Measurements from ENCODE around the gene ECSIT.
"Not testable (repeated sequence)": the region's sequence is repeated elsewhere in the genome, so short reads cannot be mapped to it uniquely, and the experiment has no call there.

The ECSIT gene, protein sequence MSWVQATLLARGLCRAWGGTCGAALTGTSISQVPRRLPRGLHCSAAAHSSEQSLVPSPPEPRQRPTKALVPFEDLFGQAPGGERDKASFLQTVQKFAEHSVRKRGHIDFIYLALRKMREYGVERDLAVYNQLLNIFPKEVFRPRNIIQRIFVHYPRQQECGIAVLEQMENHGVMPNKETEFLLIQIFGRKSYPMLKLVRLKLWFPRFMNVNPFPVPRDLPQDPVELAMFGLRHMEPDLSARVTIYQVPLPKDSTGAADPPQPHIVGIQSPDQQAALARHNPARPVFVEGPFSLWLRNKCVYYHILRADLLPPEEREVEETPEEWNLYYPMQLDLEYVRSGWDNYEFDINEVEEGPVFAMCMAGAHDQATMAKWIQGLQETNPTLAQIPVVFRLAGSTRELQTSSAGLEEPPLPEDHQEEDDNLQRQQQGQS

DNA sequence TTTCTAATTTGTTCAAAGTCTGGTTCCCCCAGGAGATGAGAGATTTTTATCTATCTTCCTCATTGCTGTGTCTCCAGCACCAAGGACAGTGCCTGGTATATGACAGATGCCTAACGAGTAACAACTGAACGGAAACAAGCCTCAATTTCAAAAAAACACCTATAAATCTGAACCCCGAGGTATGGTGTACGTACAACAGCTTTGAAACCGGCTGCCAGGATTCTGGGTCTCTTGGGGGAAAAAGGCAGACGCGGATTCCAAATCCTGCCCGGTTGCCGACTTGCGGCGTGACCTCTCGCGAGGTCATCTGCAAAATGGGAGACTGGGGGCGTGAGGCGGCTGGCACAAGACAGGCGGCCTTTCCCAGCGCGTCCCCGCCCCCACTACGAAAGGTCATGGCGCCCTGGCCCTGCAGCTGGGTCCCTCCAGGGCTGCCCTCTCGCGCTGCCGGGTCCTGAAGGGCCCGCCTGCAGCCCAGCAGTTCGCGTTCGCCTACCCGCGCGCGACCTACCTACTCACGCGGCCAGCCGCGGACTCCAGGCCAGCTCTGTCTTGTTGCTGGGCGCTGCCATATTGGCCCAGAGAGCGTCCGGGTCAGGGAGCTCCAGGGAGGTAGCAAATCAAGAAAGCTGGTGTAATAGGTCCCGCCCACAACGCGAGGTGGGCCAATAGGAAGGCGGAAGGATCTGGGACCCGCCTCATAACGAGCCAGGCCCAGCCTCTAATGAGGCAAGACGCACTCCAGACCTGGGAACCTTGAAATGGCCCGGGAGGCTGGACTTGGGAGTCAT is at the start of gene ECSIT:
Gene ECSIT, minus strand, starts transcription at position 584 of the 791 bp plus-strand sequence. CDS start 9,964 bp downstream, outside the sequence.
- DNase-seq (ENCODE audit: low read depth) = peak; percentile 85

DNA sequence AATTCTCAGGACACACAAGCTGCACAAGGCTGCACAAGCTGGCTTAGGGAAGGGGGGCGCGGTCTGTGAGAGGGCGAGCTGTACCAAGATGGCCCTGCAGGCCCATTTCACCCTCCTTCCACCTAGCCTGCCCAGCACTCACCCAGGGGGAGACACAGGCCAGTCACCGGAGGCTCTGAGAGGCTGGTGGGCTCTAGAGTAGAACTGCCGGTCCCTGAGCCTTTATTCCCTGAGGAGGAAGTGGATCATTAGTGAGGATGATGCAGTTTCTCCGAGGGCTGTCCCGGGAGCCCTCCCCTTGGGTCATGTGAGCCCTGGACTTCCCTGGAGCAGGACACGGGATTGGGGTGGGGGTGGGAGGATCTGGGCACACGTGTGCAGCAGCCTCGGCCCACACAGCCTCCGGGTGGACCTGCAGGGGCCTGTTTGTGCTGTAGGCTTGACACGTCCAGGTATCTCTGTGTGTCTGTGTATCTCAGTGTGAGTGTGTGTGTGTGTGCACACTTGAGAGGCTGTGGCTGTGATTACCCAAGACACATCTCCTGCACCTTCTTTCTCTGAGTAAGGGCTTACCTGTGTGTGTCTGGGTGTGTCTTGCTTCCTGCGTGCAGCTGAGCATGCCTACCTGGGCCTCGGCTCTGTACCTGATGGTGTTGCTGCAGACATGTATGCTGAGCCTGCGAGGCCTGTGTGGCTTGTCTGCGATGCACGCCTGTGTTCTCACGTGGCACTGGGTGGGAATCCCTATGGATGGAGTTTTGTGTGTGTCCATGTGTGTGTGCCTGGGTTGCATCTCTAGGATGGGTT is 48.7 kb upstream of the ECSIT start, which contains the start of gene ACP5:
Gene ACP5, minus strand, starts transcription at position 195 of the 807 bp plus-strand sequence. CDS start 328 bp downstream, outside the sequence.
- DNase-seq (ENCODE audit: low read depth) = no peak

DNA sequence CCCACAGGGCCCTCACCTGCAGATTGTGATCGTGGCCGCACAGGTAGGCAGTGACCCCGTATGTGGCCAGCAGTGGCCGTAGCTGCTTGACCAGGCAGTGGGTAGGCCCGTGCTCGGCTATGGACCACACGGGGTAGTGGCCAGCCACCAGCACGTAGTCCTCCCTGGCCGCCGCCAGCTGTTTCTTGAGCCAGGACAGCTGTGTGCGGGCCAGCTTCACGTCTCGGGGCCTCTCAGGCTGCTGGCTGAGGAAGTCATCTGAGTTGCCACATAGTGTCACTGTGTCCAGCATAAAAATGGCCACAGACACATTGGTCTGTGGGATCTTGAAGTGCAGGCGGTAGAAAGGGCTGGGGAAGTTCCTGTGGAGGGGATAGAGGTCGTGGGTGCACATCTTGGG is 47.3 kb upstream of the ECSIT start:
- no peak for DNase-seq (ENCODE audit: low read depth)

DNA sequence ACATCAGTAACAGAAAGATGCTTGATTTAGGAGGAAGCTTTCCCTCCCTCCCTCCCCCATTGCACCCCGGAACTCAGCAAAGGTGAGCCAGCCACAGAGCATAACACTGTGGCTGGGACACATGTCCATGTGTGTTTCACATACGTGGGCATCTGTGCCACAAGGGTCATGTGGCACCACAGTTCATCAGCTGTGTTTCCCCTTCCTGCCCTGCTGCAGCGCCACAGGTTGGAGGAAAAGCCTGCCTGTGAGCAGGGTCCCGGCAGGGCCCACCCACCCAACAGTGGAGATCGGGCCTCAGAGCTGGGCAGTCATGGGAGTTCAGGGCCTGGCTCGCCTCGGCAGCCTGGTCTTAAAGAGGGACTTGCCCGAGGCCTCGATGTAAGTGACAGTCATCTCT is 45.8 kb upstream of the ECSIT start:
- DNase-seq (ENCODE audit: low read depth) = no peak

DNA sequence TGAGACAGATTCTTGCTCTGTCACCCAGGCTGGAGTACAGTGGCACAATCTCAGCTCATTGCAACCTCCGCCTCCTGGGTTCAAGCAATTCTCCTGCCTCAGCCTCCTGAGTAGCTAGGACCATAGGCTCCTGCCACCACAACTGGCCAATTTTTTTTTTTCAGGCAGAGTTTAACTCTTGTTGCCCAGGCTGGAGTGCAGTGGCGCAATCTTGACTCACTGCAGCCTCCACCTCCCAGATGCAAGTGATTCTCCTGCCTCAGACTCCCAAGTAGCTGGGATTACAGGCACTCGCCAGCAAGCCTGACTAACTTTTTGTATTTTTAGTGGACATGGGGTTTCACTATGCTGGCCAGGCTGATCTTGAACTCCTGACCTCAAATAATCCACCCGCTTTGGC is 44.8 kb upstream of the ECSIT start:
- DNase-seq (ENCODE audit: low read depth) = not testable (repeated sequence)

DNA sequence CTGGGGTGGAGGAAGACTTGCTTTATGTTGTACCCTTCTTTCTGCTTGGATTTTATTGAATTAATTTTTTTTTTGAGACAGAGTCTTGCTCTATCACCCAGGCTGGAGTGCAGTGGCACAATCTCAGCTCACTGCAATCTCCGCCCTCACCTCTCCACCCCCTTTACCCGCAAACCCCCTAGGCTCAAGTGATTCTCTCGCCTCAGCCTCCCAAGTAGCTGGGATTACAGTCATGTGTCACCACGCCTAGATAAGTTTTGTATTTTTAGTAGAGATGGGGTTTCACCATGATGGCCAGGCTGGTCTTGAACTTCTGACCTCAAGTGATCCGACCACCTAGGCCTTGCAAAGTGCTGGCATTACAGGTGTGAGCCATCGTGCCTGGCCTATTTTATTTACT is 44.4 kb upstream of the ECSIT start:
- DNase-seq (ENCODE audit: low read depth) = not testable (repeated sequence)

DNA sequence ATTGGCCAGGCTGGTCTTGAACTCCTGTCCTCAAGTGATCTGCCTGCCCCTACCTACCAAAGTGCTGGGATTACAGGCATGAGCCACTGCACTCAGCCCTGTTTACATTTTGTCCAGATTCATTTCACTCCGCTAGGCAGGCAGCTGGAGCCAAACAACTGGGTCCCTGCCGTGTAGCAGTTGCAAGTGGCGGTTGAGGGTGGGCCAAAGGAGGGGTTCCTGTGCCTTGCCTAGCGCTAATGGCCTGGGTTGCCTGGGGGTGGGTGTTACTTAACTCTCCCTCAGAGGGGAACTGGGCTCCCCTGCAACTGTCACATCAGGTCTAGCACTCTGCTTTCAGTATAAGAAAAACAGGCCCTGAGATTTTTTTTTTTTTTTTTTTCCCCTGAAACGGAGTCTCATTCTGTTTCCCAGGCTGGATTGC is 41.1 kb upstream of the ECSIT start:
- no peak for DNase-seq (ENCODE audit: low read depth)

DNA sequence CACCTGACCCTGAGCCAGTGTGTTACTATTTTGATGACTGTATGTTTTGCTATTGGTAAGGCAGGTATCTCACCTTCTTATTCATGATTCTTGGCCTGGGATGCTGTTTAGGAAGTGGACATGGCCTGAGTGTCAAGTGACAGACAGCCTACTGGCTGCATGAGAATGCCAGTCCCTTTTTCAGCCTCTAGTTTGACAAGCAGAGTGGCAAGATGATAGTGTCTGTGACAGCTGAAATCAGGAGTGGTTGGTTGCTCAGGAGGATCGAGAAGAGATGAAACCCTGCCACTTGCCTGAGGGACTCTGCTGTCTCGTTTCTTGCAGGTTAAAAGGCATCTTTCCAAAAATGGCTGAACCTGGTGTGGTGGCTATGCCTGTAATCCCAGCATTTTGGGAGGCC is 37.2 kb upstream of the ECSIT start:
- no peak for DNase-seq (ENCODE audit: low read depth)

DNA sequence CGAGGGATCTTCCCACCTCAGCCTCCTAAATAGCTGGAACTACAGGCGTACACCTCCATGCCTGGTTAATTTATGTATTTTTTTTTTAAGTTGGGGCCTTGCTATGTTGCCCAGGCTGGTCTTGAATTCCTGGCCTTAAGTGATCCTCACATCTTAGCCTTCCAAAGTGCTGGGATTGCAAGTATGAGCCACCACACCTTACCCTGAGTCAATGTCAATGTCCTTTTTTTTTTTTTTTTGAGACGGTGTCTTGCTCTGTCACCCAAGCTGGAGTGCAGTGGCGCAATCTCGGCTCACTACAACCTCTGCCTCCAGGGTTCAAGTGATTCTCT is 36.7 kb upstream of the ECSIT start:
- DNase-seq (ENCODE audit: low read depth) = not testable (repeated sequence)

DNA sequence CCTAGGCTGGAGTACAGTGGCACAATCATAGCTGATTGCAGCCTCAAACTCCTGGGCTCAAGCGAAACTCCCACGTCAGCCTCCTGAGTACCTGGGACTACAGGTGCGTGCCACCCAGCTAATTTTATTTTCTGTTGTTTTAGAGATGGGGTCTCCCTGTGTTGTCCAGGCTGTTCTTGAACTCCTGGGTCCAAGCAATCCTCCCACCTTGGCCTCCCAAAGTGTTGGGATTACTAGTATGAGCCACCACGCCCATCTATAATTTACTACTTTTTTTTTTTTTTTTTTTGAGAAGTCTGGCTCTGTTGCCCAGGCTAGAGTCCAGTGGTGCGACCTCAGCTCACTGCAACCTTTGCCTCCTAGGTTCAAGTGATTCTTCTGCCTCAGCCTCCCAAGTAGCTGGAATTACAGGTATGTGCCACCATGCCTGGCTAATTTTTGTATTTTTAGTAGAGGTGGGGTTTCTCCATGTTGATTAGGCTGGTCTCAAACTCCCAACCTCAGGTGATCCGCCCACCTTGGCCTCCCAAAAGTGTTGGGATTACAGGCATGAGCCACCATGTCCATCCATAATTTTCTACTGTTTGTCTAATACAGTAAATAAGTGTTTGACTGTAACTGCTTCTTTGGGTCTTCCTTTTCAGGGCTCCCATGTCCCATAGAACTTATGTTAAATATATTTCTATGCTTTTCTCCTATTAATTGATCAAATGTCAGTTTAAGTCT is 35.3 kb upstream of the ECSIT start:
- not testable (repeated sequence) for DNase-seq (ENCODE audit: low read depth)

DNA sequence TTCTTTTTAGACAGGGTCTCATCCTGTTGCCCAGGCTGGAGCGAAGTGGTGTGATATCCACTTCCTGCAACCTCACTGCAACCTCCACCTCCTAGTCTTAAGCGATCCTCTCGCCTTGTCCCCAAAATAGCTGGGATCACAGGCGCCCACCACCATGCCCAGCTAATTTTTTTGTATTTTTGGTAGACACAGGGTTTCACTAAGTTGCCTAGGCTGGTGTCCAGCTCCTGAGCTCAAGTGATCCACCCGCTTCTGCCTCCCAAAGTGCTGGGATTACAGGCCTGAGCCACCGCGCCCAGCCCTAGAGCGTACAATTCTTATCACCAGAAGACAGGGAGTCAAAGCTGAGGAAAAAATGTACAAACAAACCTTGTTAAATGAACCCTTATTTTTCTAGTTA is 34.6 kb upstream of the ECSIT start:
- no peak for DNase-seq (ENCODE audit: low read depth)

DNA sequence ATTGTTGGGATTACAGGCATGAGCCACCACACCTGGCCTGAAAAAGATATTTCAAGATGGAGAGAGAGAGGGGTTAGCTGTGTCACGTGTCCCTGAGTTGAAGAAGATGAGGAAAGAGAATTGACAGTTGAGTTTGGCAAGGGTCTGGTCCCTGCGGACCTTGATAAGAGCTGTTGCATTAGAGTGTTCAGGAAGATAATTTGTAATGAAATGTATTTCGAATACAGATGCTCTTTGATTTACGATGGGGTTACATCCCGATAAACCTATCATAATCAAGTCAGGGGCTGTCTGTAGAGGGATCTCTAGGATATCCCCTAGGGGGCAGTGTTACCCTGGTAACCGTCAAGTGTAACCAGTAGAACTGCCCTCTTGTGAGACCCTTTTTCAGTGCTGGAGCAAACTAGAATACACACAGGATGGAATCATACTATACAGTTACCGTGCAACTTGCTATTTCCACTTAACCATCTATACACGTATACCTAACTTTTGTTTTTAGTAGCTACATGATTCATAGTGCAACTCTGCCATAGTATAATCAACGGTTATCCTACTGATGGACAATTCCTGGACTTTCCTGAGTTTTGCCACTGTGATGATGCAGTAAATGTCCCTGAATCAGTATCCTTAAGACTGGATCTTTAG is 31.6 kb upstream of the ECSIT start:
- peak; percentile 20 for DNase-seq (ENCODE audit: low read depth)

DNA sequence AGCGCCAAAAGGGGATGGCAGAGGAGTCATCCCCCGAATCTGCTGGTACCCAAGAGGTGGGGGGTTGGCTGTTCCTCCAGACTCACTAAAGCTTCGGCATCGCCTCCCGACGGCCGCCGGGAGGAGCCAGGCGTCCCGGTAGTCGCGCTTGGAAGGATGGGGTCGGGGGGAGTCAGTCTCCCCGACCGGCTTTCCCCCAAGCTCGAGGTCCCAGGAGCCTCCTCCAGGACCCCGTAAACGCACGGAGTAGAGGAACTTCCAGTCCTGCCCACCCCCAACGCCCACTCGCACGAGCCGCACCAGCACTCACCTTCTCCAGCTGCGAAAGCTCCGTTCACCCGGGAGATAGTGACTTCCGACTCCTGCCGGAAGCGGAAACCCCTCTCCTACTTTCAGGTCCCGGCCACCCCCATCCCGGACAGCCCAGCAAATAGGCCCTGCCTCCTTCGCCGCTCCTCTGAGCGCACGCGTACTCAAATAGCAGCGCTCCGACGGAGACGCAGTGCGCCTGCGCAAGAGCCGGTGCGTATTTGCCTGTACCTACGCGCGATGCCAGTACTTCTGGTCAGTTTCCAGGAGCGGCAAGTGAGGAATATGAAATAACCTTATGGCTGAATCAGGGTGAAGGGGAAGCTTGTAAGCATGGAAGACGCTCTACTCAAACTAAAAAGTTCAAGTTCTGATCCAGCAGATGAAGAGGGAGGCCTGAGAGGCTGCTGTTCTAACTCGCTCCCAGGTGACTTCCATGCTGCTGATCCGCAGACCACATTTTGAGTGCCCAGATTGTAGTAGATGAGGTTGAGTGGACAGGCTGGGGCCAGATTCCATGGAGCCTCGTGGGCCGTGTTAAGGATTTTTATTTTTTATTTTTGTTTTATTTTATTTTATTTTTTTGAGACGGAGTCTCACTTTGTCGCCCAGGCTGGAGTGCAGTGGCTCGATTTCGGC is 30.2 kb upstream of the ECSIT start, which contains the start of gene ELOF1:
Gene ELOF1, minus strand, starts transcription at position 350 of the 948 bp plus-strand sequence. CDS start 4,883 bp downstream, outside the sequence.
- peak; percentile 97 for DNase-seq (ENCODE audit: low read depth)

DNA sequence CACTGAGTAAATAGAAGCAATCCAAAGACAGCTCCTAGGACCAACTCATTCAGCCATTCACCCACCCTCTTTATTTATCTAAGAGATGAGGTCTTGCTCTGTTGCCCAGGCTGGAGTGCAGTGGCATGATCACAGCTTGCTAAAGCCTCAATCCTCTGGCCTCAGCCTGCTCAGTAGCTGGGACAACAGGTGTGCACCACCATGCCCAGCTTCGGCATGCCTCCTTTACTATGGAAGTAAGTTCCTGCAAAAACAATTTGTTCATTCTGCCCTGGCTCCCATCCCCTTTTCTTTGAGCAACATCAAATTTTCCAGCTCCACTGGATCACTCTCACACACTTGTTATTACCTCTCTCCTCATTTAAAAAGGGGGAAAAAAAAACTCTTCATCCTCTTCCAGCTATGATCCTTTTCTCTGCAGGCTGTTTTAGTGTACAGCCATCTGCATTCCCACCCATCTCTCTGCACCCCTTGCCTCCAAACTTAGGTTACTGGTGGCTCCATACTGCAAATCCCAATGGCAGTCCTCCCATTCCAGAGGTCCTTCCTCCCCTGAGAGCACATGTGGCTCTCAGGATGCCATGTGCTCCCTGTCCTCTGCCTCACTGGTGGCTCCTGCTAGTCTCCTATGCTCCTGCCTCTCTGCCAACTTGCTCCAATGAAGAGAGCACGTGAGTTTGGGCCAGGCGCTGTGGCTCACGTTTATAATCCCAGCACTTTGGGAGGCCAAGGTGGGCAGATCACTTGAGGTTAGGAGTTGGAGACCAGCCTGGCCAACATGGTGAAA is 27.9 kb upstream of the ECSIT start:
- no peak for DNase-seq (ENCODE audit: low read depth)

DNA sequence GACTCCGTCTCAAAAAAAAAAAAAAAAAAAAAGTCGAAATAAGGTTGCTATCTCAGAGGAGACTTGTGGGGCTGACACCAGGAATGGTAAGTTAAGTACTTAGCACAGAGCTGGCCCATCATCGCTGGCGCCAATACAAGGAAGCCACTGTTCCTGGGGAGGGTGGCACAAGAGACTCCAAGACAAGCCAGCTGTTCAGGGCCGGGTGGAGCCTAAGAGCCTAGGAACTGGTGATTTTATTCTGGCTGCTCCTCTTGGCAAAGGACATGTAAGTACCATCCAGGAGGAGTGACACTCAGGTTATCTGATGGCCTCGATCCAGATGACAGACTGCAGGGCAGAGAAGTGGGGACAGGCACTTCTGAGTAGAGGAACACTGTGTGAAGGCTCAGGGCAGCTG is 26.3 kb upstream of the ECSIT start:
- DNase-seq (ENCODE audit: low read depth) = no peak

DNA sequence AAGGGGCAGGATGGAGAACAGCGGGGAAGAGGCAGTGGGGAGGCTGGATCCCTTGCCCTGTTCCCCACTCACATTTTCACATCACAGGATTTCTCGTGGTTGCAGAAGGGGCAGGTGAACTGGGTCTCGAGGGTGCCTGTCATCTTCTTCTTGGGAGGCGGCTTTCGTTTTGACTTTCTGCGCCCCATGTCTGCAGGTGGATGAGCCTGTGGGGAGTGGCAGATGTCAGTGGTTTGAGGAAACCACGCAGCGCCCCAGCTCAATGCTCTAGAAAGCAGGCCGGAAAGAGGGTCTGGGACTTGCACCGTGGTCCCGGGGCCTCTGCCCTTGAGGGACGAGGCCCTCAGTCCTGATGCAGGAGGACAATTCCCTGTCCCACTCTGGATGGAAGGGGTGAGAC is 25.2 kb upstream of the ECSIT start:
- DNase-seq (ENCODE audit: low read depth) = no peak

DNA sequence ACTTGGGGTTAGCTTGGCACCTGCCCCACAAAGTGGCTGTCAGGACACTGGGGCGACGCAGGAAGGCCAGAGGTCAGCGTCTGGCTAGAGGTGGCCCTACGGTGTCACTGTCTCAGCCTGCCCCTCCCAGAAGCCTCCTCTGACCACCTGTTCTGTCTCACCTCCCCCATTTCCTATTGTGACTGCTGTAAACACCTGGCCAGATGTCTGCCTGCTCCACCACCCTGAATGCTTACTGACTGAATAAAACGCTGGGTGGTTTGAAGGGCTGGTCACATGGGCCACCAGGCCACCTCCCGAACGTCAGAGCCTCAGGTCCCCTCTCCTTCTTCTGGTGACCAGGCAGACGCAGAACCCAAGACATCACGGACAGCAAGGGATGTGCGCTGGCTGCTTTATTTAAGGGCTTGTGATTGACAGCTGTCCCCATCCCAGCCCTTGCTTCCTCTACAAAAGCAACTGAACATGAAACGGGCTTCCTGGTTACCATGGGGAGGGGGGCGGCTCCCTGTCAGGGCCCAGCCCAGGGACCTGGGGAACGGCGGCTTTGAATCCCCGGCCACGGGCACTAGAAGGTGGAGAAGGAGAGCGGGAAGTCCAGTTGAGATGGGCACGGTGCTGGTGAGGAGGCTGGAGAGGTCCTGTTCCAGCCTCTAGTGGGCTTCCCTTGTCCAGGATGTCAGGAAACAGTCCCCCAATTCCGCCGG is 23.9 kb upstream of the ECSIT start:
- no peak for DNase-seq (ENCODE audit: low read depth)

DNA sequence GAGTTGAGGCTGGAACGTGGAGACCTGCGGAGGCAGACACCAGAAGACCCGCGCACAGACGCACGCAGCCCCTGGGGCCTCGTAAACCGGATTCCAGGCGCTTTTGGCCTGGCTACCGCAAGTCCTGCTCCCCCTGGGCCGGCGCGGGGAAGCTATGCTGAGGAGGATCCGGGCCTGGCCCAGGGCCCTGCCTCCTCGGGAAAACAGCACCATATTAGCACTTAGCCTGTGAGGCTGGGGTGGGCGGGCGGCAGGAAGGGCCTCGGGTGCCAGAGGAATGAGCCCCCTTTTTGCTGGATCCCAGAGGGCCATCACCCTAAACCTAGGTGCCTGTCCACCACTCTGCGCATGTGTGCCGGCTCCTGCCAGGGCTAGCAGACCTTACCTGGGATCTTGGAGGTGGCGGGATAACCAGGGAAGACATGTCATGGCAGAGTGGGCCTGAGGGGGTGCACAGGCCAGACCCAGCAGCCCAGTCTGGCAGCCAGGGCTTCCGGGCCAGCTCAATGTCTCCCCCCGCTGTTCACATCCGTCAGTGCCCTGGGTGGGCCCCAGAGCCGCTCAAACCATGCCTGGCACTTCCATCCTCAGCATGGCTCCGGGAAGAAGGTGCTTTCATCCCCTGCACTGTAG is 22.8 kb upstream of the ECSIT start:
- DNase-seq (ENCODE audit: low read depth) = no peak
